SKM-1 (cell line): ENCODE data around the gene AFF3.
A peak's percentile ranks its signal among the peaks of the same experiment; 100 is the strongest.

Experiments
- DNase-seq: peaks from one replicate; lab custom pipeline; 2025; ENCODE audit not compliant: unreplicated experiment; lab: John Stamatoyannopoulos, UW

The AFF3 gene

DNA sequence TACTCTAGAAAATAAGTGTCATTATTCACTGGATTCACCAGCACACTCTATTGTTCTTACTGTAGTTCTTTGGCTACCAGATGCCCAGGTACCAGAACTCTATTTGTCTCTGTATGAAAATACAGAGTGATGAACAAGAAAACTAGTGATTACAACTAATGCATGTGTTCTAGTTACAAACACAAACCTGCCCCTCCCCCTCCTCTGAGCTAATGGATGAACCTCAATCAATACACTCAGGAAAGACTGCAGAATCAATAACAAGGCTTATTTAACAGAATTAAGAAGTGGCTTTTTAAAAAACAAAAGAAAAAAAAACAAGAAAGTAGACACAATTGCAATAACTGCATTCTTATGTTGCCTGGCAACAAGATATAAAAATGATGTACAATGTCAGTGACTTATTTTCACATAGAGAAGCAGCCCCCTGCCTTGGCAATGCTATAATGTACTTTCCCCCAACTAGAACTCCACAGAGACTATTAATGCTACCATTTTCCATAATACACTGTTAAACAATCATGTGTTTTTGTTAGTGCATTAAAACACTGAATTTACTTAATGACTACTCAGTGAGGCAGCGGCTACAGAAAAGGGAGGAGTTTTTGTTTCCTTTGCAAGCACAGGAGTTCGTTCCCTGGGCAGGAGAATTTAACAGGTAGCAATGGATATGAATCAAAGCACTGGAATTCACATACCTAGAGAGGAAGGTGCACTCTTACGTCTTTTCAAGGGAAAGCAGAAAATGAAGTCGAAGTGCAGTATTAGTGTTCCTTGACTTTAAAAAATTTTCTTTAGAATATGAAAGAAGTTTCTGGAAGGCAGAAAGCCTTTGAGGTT, 333.8 kb downstream of the AFF3 start:
- DNase-seq = no peak

DNA sequence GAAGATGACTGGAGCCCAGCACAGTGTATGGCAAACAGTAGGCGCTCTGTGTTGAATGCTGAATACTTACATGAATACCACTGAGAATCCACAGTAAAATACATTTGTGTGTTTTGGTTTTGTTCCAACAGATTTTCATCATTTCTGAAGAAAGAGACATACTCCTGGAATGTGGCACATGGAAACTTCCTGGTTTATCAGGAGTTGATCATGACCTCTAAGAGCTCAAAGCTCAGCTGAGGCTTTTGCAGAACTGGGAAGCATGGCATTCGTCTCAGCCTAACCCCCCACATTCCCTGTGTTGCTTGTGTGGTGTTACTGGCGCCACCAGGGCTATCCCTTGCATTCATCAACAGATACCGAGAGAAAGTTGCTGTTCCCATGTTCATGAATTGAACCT, 335.6 kb downstream of the AFF3 start:
- no peak for DNase-seq

DNA sequence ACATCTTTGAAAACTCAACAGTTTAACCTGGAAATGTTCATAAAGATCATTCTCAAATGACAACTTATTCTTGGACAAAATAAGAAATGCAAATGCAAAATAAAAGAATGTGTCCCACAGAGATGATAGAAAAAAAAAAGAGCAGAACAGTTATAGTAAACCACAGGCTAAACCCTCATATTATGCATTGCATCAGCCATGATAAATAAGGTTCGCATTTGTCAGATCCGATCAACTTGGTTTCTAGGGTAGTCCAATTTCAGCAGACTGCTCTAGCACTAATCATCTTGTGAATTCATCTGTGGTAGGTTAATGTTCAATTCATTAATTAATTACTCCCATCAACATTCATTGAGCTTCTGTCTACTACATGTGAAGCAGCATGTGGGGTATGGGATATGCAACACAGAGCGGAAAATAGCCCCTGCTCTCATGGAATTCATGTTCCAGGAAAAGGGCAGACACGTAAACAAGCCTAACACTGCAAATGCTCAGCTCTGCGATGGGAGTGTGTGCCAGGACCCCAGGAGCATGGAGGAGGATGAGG, 336.4 kb downstream of the AFF3 start:
- DNase-seq = no peak

- DNase-seq = no peak
Observed at GRCh38 chr2:99803846-99804245, 338.5 kb downstream of the AFF3 start.

DNA sequence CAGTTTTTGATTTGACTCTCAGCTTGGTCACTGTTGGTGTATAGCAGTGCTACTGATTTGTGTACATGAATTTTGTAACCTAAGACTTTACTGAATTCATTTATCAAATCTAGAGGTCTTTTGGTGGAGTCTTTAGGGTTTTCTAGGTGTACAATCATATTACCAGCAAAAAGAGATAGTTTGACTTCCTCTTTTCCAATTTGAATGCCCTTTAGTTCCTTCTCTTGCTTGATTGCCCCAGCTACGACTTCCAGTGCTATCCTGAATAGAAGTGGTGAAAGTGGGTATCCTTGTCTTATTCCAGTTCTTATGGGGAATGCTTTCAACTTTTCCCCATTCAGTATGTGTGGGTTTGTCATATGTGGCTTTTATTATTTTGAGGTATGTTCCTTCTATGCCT, 339.7 kb downstream of the AFF3 start:
- peak; percentile 30 for DNase-seq

GRCh38 chr2:99801327-99801901, 341.0 kb downstream of the AFF3 start:
- DNase-seq = no peak

DNA sequence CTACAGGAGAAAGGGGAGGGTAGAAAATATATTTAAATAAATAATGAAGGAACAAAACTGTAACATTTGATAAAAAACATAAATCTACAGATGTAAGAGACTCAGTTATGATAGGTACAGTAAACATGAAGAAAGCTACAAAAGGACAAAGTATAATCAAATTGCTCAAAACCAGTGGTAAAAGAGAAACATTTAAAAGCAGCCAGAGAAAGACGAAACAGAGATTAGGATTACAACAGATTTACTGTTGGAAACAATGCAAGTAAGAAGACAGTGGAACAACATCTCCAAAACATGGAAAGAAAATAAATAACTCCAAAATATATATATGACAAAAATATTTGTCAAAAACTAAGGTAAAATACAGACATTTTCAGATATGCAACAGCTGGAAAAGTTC, 344.9 kb downstream of the AFF3 start:
- DNase-seq = no peak

DNA sequence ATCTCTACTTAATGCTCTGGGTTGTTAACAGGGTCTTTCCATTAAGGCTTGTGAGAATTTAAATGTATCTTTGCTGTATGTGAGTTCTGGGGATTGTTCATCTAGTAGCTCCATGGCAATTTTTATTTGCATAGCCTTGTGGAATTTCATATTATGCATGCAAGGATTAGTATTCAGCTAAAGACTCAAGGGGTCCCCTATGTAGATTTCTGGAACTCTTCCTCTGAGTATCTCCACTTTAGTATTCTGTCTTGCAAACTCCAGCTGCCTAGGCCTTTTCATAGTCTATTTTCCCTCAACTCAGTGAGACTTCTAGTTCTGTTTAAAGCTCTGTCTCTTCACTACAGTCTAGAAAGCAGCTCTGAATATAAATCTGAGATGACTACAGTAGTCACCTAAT, 348.0 kb downstream of the AFF3 start:
- DNase-seq = no peak

- DNase-seq = no peak
Observed at GRCh38 chr2:99793022-99793421, 349.4 kb downstream of the AFF3 start.

DNA sequence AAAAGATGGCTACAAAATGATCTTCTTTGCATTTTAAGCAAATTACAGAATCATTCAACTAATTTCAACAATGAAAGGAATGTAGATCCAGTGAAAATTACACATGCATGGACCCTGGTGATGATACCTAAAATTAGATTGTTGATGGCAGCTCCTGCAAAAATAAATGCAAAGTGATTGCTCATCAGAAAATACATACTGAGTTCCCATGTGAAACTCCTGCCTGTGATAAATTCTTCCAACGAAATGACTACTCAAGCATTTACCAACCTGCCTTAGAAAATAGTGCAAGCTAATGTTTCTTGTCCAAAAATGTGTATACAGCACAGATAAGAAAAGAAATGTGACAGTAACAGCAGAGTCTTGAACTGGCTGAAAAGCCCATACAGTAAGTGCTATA, 352.5 kb downstream of the AFF3 start:
- no peak for DNase-seq

DNA sequence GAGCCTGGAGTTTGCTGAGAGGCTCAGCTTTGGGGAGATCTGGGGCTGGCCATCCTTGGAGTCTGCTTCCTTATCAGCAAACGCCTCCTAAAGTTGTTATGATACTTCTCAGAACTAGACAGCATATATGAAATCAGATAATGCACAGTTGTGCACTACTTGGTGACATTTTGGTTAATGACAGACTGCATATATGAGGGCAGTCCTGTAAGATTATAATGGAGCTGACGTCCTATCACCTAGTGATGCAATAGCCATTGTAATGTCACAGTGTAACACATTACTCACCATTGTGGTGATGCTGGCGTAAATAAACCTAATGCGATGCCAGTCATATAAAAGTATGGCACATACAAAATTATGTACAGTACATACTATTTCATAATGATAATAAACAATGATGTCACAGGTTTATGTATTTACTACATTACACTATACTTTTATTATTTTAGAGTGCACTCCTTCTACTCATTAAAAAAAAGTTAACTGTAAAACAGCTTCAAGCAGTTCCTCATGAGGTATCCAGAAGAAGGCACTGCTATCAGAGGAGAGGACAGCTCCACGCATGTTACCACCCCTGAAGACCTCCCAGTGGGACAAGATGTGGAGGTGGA, 354.5 kb downstream of the AFF3 start:
- DNase-seq = no peak

DNA sequence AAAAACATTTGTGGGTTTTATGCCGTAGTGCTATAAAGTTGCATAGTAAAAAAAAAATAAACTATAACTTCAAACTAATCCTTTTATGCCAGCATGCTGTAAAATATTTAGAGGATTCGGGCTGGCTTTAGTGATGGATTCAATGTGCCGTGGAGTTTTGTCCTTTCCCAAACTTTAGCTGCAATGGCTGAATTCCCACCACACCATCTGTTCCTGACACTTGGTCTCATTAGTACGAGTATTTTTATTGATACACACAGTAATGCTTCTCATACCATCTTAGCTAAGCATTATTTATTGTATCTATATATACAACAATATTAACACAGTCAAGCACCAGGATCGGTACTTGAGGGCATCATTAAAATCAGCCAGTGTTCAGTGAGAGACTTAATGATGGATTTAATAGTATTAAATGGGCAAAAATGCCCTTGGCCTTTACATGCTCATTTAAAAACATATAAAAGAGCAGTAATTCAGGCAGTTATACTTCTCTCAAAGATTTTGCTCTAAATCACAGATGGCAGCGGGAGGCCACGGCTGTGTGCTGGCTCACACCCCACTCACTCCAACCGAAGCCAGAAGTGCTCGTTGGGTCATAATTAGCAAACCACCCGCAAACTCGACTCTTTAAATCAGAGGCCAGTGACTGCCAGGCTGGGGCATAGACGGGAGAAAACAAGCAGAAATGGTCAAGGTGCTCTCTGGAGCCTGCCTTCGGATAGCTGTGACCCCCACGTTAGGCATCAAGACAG, 355.6 kb downstream of the AFF3 start:
- no peak for DNase-seq

DNA sequence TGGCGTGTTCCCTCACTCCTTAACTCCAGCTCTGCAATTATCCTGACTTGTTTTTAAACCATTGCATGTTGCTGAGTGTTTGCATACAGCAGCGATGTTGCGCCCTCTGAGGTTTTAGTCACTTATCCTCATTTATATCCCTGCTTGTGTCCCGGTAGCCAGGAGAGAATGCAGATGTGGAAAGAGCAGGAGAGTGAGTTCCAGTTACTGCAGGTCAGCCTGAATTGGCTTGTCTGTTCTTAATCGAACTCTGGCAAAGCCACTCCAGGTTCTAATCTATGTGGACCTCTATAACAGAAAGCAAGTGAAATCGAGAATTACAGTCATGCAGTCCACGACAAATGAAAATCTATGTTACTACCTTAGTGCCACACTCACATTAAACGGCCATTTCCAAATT, 357.4 kb downstream of the AFF3 start:
- DNase-seq = no peak

GRCh38 chr2:99784282-99784681, 358.1 kb downstream of the AFF3 start:
- no peak for DNase-seq

- DNase-seq = no peak
Observed at GRCh38 chr2:99780276-99780675, 362.1 kb downstream of the AFF3 start.

GRCh38 chr2:99779276-99779675, 363.1 kb downstream of the AFF3 start:
- no peak for DNase-seq

- no peak for DNase-seq
Observed at GRCh38 chr2:99777656-99778290, 364.6 kb downstream of the AFF3 start.

GRCh38 chr2:99776906-99777646, 365.3 kb downstream of the AFF3 start:
- DNase-seq = no peak

- no peak for DNase-seq
Observed at GRCh38 chr2:99776206-99776905, 366.0 kb downstream of the AFF3 start.

- no peak for DNase-seq
Observed at GRCh38 chr2:99775585-99775984, 366.8 kb downstream of the AFF3 start.
